Measurements from ENCODE around the gene SHD.
"Not testable (repeated sequence)": the region's sequence is repeated elsewhere in the genome, so short reads cannot be mapped to it uniquely, and the experiment has no call there.

The SHD gene

DNA sequence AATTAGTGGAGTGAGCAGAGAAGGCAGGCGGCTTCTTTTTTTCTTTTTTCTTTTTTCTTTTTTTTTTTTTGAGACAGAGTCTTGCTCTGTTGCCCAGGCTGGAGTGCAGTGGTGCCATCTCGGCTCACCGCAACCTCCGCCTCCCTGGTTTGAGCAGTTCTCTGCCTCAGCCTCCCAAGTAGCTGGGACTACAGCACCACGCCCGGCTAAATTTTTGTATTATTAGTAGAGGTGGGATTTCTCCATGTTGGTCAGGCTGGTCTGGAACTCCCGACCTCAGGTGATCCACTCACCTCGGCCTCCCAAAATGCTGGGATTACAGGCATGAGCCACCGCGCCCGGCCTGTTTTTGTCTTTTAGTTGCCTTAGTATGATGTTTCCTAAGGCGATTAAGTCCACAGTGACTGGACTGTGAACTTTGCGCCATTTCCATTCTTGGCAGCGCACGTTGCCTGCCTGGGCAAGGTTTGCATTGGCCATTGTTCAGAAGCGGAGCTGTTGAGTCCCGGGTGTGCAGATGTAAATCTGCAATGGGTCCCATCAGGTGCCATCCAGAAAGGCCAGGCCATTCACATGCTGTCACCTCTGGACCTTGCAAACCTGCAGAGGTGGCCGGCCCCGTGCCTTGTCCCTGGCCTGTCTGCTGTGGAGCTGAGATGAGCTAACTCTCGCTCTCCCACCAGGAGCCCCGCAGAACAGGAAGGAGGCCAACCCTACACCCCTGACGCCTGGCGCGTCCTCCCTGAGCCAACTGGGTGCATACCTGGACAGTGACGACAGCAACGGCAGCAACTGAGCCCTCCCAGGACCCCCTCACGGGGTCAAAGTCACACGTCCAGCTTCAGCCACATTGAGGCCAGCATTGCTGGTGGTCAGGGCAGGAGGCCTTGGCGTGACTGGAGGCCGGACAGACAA is 10.9 kb upstream of the SHD start:
- ChIA-PET POLR2A (interaction anchor here (0.6 kb wide), 1 partner anchor 109 kb away, joined by 3 read pairs; no protein-coding TSS in a partner anchor), CTCF (interaction anchor here (0.7 to 5.2 kb wide), 25 partner anchors 9 to 266 kb away, joined by 3 to 58 read pairs (median 9); partner anchors contain the start of genes CHAF1A, MPND, PLIN5 and SH3GL1)
- no peak for DNase-seq (ENCODE audit: extremely low spot score)
- no peak for TF ChIP-seq CTCF (IDR thresholded peaks at IDR 0.05; ENCODE audit: control extremely low read depth, extremely low read depth, low read depth, missing control alignments)

- CTCF ChIA-PET = interaction anchor here (1.8 to 5.2 kb wide), 10 partner anchors 11 to 256 kb away, joined by 5 to 58 read pairs (median 12); partner anchors contain the start of genes CHAF1A and MPND
Observed at GRCh38 chr19:4268816-4269430, 10.1 kb upstream of the SHD start.

GRCh38 chr19:4272894-4273293 is 6.2 kb upstream of the SHD start:
- no peak for TF ChIP-seq CTCF (IDR thresholded peaks at IDR 0.05; ENCODE audit: control extremely low read depth, extremely low read depth, low read depth, missing control alignments)
- no peak for DNase-seq (ENCODE audit: extremely low spot score)
- ChIA-PET POLR2A (no interaction called here), CTCF (interaction anchor here (1.1 to 1.2 kb wide), 2 partner anchors 133 to 252 kb away, joined by 3 read pairs; no protein-coding TSS in a partner anchor)

More at GRCh38 chr19:4268816-4269430, 10.1 kb upstream of the SHD start:
- no peak for DNase-seq (ENCODE audit: extremely low spot score)
- POLR2A ChIA-PET = no interaction called here
- TF ChIP-seq CTCF (IDR thresholded peaks at IDR 0.05; ENCODE audit: control extremely low read depth, extremely low read depth, low read depth, missing control alignments) = no peak

DNA sequence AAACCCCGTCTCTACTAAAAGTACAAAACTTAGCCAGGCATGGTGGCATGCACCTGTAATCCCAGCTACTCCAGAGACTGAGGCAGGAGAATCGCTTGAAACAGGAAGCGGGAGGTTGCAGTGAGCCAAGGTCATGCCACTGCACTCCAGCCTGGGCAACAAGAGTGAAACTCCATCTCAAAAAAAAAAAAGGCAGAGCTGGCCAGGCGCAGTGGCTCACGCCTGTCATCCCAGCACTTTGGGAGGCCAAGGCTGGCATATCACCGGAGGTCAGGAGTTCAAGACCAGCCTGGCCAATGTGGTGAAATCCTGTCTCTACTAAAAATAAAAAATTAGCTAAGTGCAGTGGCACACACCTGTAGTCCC is 4.8 kb upstream of the SHD start:
- CTCF ChIA-PET = interaction anchor here (1.6 kb wide), 1 partner anchor 126 kb away, joined by 3 read pairs; the partner anchor contains the start of gene SH3GL1
- DNase-seq (ENCODE audit: extremely low spot score) = not testable (repeated sequence)
- POLR2A ChIA-PET = interaction anchor here (0.6 to 0.7 kb wide), 2 partner anchors 17 to 1246 kb away, joined by 3 read pairs; no protein-coding TSS in a partner anchor

- POLR2A ChIA-PET = no interaction called here
- CTCF ChIA-PET = interaction anchor here (3.3 kb wide), 1 partner anchor 10 kb away, joined by 21 read pairs; no protein-coding TSS in a partner anchor
- DNase-seq (ENCODE audit: extremely low spot score) = no peak
- TF ChIP-seq CTCF (IDR thresholded peaks at IDR 0.05; ENCODE audit: control extremely low read depth, extremely low read depth, low read depth, missing control alignments) = no peak
Observed at GRCh38 chr19:4277191-4277696, 1.8 kb upstream of the SHD start.

GRCh38 chr19:4278010-4278409 is 1.1 kb upstream of the SHD start:
- ChIA-PET POLR2A (no interaction called here), CTCF (interaction anchor here (3.3 kb wide), 1 partner anchor 11 kb away, joined by 21 read pairs; no protein-coding TSS in a partner anchor)
- TF ChIP-seq CTCF (IDR thresholded peaks at IDR 0.05; ENCODE audit: control extremely low read depth, extremely low read depth, low read depth, missing control alignments) = no peak
- DNase-seq (ENCODE audit: extremely low spot score) = no peak

Measured in GM10248 (cell line).